HG03571 (cell line): Measurements from ENCODE around the gene ME3.
A peak's percentile ranks its signal among the peaks of the same experiment; 100 is the strongest.
"Not testable (repeated sequence)": the region's sequence is repeated elsewhere in the genome, so short reads cannot be mapped to it uniquely, and the experiment has no call there.

Source experiments
- ATAC-seq: cut with Tn5 transposase; IDR thresholded peaks from one replicate; pipeline ENCODE4 v1.9.1; 2021; ENCODE audit not compliant: unreplicated experiment

The ME3 gene

GRCh38 chr11:86623736-86624135, 48.7 kb downstream of the ME3 start:
- ATAC-seq = no peak

GRCh38 chr11:86623041-86623621, 49.3 kb downstream of the ME3 start:
- no peak for ATAC-seq

- ATAC-seq = no peak
Measured at GRCh38 chr11:86621854-86622253, 50.6 kb downstream of the ME3 start.

GRCh38 chr11:86620891-86621521, 51.4 kb downstream of the ME3 start:
- no peak for ATAC-seq

GRCh38 chr11:86619428-86619827, 53.0 kb downstream of the ME3 start:
- ATAC-seq = not testable (repeated sequence)

GRCh38 chr11:86617502-86617901, 54.9 kb downstream of the ME3 start:
- no peak for ATAC-seq

GRCh38 chr11:86615487-86615886, 56.9 kb downstream of the ME3 start:
- ATAC-seq = no peak

GRCh38 chr11:86610559-86611341, 61.7 kb downstream of the ME3 start:
- ATAC-seq = no peak

- peak; percentile 96 for ATAC-seq
Measured at GRCh38 chr11:86608251-86608799, 64.1 kb downstream of the ME3 start.

GRCh38 chr11:86606836-86607481, 65.5 kb downstream of the ME3 start:
- no peak for ATAC-seq

- ATAC-seq = no peak
Measured at GRCh38 chr11:86606270-86606835, 66.1 kb downstream of the ME3 start.

GRCh38 chr11:86596861-86597586, 75.4 kb downstream of the ME3 start:
- no peak for ATAC-seq

- no peak for ATAC-seq
Measured at GRCh38 chr11:86595955-86596354, 76.5 kb downstream of the ME3 start.

- no peak for ATAC-seq
Measured at GRCh38 chr11:86595451-86595850, 77.0 kb downstream of the ME3 start.

GRCh38 chr11:86594746-86595145, 77.7 kb downstream of the ME3 start:
- ATAC-seq = no peak

GRCh38 chr11:86593833-86594232, 78.6 kb downstream of the ME3 start:
- ATAC-seq = no peak

- peak; percentile 96 for ATAC-seq
Measured at GRCh38 chr11:86592659-86593451, 79.6 kb downstream of the ME3 start.

GRCh38 chr11:86592047-86592591, 80.3 kb downstream of the ME3 start:
- ATAC-seq = no peak

- ATAC-seq = no peak
Measured at GRCh38 chr11:86591631-86592030, 80.8 kb downstream of the ME3 start.
